ENCODE results near the gene JPH2. TPM values are rescaled to one million over a fixed set of nuclear protein-coding genes. Genes with fewer than 3 reads are reported as not detected.

The JPH2 gene
- 1 to 10 TPM in 3 of 4 donors, under 1 TPM in 1; 0.17 to 8.7 (median 4.0) TPM for total RNA-seq

DNA sequence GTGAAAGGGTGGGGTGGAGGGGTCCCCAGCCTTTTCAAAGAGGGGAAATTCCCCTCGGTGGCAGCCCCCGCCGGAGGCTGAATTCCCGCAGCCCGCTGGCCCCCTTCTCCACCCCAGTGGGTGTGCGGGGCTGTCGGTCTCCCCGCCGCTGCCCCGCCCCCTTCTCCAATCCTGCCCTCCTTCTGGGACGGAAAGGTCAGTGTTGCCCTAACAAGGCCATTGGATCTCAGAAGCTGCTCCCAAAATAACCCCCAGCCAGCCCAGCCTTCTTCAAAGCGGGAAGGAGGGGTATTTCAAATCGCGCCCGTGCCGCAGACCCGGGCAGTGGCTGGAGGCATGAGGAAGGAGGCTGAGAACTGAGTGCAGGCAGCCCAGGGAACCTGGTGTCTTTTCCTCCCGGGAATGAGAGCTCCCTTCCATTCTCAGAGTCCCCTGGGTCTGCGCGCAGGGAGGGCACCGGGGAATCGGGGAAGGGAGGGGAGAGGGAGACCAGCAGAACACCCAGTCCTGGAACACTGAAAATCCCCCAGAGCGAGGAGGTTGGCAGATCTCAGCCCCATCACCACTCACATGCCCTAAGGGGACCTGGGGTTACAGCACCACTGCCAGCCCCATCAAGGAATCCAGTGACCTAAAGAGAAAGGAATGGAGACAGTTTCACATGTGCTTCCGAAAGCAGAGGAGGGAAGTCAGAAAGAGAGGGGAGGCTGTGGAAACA is at the start of gene JPH2:
Gene JPH2 (minus strand): TSS at position 135 of the 718 bp plus-strand sequence. CDS start 483 bp downstream, outside the sequence.
- no peak for TF ChIP-seq CTCF (IDR thresholded peaks at IDR 0.05; ENCODE audit: low read depth)

DNA sequence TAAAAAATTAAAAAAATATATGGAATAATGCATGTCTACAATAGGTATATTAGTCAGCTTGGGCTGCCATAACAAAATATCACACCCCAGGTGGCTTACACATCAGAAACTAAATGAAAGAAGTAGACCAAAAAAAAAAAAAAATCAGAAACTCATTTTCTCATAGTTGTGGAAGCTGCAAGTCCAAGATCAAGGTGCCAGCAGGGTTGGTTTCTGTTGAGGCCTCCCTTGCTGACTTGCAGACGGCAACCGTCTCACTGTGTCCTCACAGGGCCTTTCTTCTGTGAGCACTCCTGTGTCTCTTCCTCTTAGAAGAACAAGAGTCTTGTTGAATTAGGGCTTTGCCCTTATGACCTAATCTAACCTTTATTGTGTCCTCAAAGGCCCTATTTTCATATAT is 48.7 kb upstream of the JPH2 start:
- no peak for TF ChIP-seq CTCF (IDR thresholded peaks at IDR 0.05; ENCODE audit: low read depth)

- no peak for TF ChIP-seq CTCF (IDR thresholded peaks at IDR 0.05; ENCODE audit: low read depth)
Observed at GRCh38 chr20:44234566-44235317, 47.8 kb upstream of the JPH2 start.

GRCh38 chr20:44233436-44234016 is 46.5 kb upstream of the JPH2 start:
- no peak for TF ChIP-seq CTCF (IDR thresholded peaks at IDR 0.05; ENCODE audit: low read depth)

GRCh38 chr20:44231713-44232468 is 44.9 kb upstream of the JPH2 start:
- TF ChIP-seq CTCF (IDR thresholded peaks at IDR 0.05; ENCODE audit: low read depth) = no peak

GRCh38 chr20:44231193-44231592 is 44.2 kb upstream of the JPH2 start:
- no peak for TF ChIP-seq CTCF (IDR thresholded peaks at IDR 0.05; ENCODE audit: low read depth)

Measured in subcutaneous adipose tissue (tissue), 4 donors.